HG03025 (cell line): ENCODE data around the gene SLC22A25.
"Not testable (repeated sequence)": the region's sequence is repeated elsewhere in the genome, so short reads cannot be mapped to it uniquely, and the experiment has no call there.

Experiments
- ATAC-seq: cut with Tn5 transposase; IDR thresholded peaks from one replicate; pipeline ENCODE4 v1.9.1; 2021; ENCODE audit warnings: mild to moderate bottlenecking, moderate library complexity; ENCODE audit not compliant: unreplicated experiment, low FRiP score

Gene SLC22A25

DNA sequence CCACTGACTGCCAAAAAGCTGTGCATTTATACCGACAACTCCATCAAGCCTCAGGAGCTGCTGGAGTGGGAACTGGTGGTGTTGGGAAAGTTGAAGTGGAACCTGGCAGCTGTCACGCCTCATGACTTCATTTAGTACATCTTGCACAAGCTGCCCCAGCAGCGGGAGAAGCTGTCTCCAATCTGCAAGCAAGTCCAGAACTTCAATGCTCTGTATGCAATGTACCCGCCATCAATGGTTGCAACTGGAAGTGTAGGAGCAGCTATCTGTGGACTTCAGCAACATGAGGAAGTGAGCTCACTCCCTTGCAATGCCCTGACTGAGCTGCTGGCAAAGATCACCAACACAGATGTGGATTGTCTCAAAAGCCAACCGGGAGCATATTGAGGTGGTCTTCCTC is at the start of gene SLC22A25:
TSS of gene SLC22A25 (minus strand) at position 67 of the 400 bp plus-strand sequence. CDS start 13,947 bp downstream, outside the sequence.
- no peak for ATAC-seq

DNA sequence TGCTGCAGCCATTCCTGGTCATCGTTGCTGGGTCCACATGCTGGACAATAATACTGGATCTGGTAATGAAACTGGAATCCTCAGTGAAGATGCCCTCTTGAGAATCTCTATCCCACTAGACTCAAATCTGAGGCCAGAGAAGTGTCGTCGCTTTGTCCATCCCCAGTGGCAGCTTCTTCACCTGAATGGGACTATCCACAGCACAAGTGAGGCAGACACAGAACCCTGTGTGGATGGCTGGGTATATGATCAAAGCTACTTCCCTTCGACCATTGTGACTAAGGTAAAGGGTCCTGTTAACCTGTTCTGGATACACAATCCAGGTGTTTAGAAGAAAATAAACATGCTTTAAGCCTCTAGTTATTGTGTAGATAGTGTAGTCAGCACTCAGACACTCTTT is 46.9 kb upstream of the SLC22A25 start:
- ATAC-seq = no peak

DNA sequence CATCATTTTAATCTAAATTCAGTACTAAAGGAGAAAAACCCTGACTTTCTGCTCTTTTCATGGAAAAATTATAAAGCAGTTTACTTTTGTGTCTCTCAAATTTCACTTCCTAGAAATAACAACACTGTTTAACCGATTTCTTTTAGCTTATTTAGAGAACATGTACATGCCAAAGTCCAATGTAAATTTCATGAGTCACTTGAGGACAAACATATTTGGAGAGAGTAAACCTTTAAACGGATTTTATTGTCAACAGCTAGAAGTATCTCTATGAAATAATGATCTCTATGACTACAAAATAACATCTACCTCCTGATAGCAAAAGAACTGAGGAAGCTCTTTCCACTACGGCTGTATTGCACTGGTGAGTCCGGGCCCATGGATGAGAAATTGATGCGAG is 46.3 kb upstream of the SLC22A25 start:
- ATAC-seq = no peak

DNA sequence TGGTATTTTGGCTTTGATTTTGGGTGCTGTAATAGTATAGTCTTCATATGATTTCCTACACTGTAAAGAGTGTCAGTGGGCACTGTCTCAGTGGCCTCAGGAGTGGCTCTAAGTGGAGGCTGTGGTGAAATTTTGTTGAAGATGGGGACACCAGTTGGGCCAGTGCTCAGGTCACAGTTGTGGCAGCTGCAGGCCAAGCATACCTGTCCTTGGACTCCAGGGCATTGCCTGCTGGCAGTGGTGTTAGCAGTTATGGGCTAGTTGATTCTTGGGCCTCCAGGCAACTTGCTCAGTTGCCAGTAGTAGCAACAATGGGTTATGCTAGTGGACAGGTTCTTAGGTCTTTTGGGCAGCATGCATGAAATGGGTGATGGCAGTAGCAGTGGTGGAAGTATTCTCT is 39.2 kb upstream of the SLC22A25 start:
- no peak for ATAC-seq

DNA sequence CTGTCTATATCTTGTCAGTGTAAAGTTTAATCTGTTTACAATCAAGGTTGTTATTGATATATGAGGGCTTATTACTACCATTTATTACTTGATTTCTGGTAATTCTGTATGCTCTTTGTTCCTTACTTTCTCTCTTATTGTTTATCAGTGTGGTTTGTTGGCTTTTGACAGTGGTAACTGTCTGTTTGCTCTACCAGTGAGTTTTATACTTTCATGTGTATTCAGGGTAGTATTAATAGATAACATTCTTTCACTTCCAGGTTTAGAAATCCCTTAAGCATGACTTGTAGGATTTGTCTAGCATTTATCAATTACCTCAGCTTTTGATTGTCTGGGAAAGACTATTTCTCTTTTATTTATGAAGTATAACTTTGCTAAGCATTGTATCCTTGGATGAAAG is 37.5 kb upstream of the SLC22A25 start:
- no peak for ATAC-seq

DNA sequence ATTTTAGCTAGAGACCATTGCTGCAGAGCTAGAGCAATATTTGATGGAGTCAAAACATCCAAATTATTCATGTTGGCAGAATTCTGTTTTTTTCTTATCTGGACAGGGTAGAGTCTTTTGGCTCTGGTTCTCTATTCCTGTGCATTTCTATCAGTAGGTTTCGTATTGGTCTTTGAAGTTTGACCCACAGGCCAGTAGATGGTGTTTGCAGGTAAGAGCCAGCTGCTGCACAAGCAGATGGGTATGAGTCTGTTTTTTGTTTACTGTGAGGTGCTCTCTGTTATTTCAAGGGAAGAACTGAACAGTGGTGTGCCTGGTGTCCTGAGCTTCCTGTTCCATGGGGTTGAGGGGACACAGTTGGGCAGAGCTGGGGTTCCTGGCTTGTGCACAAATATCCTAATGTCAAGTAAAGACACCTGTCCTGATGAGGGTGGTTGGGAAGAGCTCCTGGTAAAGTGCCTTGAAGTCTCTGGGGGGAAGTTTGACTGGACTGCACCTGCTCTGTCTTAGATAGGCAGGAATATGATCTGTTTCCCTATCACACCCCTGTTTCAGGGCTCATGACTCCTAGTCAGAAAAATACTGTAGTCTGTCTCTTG is 34.0 kb upstream of the SLC22A25 start:
- ATAC-seq = no peak

DNA sequence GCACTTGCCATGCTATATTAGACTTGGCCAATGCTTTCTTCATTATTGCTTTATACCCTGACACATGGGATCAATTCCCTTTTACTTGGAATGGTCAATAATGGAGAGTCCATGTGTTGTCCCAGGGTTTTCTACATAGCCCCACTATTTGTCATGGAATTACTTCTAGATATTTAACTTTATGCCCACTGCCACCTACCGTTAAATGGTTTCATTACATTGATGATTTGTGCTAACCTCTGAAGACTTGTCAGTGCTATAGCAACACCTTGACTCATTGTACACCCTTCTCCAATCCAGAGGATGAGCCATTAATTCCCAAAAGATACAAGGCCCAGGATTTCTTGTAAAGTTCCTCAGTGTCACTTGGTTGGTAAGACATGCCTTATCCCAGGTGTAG is 31.4 kb upstream of the SLC22A25 start:
- ATAC-seq = no peak

DNA sequence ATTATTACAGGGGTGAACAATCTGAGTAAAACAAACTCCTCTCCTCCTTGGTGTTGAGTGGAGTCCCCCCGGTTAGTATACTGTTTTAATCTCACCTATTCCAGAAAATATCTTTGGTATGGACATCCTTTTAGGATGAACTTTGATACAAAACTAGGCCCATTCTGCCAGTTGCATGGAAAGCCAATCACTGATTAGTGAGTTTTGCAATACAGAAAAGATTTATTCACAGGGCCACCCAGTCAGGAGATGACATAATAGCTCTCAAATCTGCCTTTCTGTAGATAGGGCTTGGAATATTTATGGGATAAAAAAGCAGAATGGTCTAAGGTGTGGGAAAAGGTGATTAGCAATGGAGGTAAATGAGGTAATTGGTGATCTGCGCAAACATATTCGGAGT is 30.3 kb upstream of the SLC22A25 start:
- no peak for ATAC-seq

DNA sequence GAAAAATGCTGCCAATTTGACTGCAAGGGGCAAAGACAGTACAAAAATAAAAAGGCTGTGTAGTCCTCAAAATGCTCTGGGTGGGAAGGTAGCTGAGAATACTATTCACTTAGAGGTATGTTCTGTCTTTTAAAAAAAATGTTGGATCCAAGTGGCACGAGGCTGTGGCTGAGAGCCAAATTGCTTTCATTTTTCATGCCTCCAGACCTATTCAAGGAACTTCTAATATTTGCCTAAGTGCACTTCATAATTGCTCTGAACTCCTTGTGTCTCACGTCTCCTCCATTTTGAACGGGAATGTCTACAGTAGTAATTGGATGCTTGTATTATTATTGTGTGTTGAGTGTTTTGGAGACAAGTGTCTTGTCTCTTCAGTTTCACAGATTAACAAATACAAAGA is 19.1 kb upstream of the SLC22A25 start:
- ATAC-seq = no peak

DNA sequence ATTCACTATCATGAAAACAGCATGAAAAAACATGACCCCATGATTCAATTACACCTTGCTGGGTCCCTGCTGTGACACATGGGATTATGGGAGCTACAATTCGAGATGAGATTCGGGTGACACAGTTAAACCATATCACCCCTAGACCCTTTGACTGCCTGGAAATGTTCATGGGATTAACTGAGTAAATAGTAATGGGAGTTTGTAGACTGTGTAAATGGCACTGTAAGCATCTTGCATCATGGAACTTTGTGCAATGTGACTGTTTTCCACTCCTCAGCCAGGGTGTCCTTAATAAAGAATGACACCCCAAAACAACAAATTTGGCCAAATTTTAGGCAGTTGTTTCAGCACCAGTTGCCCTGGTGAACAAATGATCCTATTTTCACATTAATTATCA is 7.9 kb upstream of the SLC22A25 start:
- ATAC-seq = no peak

DNA sequence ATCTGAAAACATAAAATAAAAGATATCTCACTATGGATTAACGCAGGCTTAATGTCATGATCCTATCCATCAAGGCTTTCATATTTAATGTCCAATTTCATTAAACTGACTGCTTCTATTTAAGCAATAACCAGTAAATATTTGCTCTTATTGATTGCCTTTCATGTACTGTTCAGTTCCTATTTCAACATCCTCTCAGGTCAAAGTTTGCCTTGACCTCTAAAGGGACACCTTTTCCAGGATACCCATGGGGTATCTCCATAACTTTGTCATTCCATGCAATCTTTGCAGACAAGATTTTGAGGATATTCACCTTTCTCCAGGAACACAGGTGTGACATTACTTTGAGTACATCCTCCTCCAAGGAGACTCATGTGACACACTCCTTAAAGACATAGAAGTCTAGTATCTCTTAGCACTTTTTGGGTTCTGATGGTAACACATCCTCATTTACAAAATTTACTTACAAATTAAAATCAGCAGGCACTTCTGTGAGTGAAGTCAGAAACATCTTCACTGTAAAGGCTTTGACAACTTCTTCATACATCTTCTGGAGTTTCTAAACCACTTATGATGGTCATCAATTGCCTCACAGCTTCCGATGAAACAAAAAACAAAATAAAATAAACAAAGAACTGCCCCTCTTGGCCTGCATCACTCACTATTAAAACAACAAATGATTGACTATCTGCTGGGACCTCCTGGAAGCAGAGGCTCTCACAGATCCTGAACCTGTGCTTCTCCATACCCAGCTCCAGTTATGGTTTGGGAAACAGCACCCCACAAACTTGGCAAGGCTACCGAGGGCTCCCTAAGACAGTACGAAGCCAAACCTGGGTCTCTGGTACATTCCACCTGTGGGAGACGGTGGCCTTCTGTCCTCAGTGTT is 7.0 kb upstream of the SLC22A25 start:
- no peak for ATAC-seq

DNA sequence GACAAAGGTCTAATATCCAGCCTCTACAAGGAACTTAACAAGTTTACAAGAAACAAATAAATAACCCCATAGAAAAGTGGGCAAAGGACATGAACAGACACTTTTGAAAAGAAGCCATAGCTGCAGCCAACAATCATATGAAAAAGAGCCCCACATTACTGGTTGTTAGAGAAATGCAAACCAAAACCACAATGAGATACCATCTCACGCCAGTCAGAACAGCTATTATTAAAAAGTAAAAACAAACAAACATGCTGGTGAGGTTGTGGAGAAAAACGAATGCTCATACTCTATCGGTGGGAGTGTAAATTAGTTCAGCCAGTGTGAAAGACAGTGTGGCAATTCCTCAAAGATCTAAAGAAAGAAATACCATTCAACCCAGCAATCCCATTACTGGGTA is 5.6 kb upstream of the SLC22A25 start:
- no peak for ATAC-seq

DNA sequence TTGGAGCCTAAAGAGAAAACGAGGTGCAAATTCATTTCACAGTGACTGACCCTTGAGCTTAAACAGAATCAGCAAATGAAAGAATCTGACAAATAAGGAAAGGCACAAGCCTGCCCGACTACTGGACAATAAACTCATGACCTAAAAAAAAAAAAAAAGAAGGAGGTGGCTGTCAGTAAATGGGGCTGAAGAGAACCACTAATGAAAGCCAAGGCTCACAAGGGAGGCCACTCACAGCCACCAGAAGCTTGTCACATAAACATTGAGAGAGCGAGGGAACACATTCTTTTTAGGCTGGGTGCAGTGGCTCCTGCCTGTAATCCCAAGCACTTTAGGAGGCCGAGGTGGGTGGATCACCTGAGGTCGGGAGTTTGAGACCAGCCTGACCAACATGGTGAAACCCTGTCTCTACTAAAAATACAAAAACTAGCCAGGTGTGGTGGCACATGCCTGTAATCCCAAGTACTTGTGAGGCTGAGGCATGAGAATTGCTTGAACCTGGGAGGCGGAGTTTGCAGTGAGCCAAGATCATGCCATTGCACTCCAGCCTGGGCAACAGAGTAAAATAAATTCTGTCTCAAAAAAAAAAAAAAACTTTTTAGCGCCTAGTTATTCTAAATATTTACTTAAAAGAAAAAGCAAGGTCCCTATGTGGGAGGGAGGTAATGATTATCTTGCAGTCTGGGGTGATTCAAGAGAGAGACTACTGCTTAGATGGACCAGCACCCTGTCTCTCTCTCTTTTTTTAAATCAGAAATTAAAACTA is 4.0 kb upstream of the SLC22A25 start:
- not testable (repeated sequence) for ATAC-seq

DNA sequence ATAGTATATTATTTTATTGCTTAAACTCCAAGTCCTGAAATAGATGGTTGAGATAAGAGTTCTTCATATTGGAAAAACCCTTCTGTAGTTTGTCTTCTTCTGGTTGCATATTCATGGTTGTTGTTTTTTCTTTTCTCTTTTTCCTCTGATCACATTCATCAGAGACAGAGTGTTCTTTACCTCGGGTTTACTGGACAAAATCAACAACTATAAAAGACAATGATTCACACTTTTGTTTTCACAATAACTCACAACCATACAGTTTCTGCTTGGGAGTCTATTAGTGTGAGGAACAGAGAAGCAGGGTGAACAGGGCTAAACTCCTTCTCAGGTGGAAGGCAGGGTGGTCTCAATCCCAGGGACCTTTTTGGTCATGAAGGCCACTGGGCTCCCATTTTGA is 2.6 kb upstream of the SLC22A25 start:
- ATAC-seq = no peak

DNA sequence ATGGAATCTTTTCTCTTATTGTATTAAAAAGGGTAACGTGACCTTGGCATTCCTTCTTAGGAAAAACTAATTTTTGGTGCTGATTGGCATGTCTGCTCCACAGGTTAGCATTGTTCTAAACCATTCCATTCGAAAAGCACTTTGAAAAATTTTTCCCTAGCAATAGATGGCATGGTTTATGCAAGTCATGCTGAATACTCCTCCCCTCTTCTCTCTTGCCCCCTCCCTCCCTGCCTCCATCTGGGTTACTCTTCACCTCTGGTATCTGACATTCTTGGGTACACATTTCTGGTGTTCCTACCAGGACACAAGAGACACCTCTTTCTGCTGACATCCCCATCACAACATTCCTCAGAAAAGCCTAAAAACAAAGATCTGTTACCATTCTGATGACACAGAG is 1.5 kb upstream of the SLC22A25 start:
- no peak for ATAC-seq

DNA sequence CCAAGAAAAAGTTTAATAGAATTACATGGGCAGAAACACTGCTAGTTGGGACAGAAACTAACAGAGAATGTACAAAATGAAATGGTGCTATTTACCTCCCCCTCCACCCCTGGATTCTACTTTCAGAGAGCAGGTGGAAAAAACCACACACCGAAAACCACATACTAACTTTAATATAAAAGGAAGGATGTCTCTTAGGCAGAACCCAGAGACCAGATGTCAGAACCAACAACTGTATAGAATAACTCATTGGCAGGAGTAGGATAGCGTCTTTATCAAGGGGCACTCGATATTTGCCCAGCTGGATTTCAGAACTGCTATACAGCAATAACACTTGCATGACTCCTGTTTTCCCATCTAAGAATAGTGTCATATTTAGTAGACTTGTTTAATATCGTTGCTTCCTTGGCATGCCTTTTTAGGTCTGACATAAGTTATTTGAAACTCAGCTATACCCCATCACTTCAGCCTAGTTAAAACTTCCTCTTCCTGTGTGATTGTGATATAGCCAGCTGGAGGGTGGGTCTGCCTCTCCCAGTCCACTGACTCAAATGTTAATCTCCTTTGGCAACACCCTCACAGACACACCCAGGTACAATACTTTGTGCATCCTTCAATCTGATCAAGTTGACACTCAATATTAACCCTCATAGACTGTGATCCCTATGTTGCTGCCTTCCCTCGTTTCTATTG is 1.2 kb downstream of the SLC22A25 start:
- no peak for ATAC-seq

DNA sequence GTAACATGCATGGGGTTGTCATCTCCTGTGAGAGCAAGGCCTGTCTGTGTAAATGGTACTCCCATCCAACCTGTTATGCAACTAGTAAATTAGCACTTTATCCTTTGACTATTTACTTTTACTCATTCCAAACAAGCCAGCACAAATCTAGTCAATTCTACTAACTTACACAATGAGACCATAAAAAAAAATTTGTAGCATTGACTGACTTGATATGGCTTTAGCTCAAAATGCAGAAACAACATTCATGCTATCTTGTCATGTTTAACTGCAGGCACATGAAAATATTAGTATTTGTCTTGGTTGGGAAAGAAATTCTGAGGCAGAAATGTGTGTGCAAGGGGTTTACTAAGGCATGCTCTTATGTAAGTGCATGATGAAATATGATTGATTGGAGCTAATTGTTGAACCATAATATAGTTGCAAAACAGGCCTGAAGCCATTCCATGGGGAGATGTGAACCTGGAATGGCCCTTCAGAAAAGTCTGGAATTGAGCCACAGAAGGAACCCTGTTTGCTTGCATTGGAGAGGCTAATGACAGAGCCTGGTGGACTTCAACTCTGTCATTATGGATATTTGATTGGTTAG is 2.5 kb downstream of the SLC22A25 start:
- ATAC-seq = no peak

DNA sequence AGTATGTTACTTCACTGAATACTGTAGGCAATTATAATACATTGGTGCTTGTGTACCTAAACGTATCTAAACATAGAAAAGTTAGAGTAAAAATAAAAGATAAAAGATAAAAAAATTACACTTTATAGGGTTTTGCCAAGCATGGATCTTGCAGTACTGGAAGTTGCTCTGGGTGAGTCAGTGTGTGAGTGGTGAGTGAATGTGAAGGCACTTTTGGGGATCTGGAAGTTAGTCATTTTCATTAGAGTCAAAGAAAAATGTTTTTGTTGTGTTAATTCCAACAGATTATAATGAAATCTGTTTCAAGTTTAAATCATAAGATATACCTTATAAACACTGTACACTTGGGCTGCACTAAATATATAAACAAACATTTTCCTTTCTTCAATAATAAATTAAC is 3.3 kb downstream of the SLC22A25 start:
- no peak for ATAC-seq

DNA sequence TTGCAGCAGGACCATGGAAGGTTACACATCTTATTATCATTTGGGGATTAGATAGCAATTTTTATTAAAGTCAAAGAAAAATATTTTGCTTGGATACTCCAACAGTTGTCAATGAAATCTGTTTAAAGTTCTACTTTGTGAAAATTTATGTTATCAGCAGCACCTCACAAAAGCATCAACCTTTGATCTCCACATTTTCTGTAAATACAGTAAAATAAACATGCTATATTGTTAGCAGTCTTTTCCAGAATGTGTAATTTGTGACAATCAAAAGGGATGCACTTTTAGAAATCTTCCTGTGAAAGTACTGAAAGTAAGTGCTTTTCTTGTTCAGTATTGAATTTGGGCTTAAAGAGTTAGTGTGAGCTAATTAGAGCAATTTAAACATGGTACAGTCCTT is 4.1 kb downstream of the SLC22A25 start:
- ATAC-seq = no peak

DNA sequence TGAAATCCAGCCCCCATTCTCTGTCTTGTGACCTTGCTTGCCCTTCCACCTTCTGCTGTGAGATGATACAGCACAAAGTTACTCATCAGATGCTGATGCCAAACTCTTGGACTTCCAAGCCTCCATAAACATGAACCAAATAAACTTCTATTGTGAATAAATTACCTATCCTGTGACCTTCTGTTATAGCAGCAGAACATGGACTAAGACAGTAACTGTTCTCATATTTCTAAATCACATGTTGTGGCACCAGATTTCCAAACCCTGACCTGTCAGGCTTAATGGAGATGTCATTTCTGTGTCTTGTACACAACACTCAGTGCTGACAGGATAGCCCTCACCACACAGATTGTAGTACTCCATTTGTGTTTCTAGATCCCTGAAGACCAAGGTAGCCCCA is 6.0 kb downstream of the SLC22A25 start:
- ATAC-seq = no peak
